ENCODE data around the gene ANAPC1. TPM values are rescaled to one million over a fixed set of nuclear protein-coding genes. Genes with fewer than 3 reads are reported as not detected.

ANAPC1 gene
- total and polyA plus RNA-seq, 9 of the 15 experiments (the other 6 are each of a cell fraction or from before 2014, with no cell fraction given): 14.0 to 126 (median 78.2) TPM

DNA sequence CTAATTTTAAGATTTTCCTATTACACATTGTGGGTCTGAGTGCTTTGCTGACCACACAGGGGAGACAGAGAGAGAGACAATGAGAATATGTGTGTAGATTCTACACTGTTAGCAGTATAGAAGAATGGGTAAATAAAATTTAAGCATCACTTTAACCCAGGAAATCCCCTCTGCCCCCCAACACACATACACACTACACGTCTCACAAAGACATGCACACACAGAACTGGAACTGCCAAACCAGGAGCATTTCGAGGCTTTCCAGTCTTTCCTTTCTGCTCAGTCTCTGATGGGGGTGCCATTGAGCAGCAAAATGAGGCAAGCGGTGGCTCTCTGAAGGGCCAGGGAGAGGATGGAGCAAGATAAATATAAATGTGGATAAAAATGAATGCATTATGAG is 16.9 kb upstream of the ANAPC1 start (continued):
- peak; percentile 61 to 67 (median 66) for TF ChIP-seq CTCF (IDR thresholded peaks at IDR 0.05 in 2 of 3, conservative IDR thresholded peaks at IDR 0.05 in 1 of 3; ENCODE audit: insufficient read depth in 2 of 3, low read depth in 1 of 3, low read length in 3 of 3)
- no peak for TF ChIP-seq ZNF592 (IDR thresholded peaks at IDR 0.05)
- no peak for TF ChIP-seq BCL6 (CRISPR knock-in tag; IDR thresholded peaks at IDR 0.05)
- TF ChIP-seq PBX2 (CRISPR knock-in tag; IDR thresholded peaks at IDR 0.05; ENCODE audit: low read depth): no peak
- no peak for TF ChIP-seq PBX2 (tag; conservative IDR thresholded peaks at IDR 0.05; ENCODE audit: low read depth)
- TF ChIP-seq REST (IDR thresholded peaks at IDR 0.05; ENCODE audit: borderline replicate concordance): peak; percentile 46; the same call in 1 of the 2 replicates
- no peak for TF ChIP-seq REST (CRISPR knock-in tag; IDR thresholded peaks at IDR 0.05; ENCODE audit: low read depth)

Measured in K562 (cell line).